HG03045 (cell line): ENCODE results near the gene RPL18A.

Experiments
- ATAC-seq: cut with Tn5 transposase; IDR thresholded peaks from one replicate; pipeline ENCODE4 v1.9.1; 2021; ENCODE audit warnings: mild to moderate bottlenecking, moderate library complexity; ENCODE audit not compliant: unreplicated experiment

Gene RPL18A

GRCh38 chr19:17859533-17860330, at the start of gene RPL18A:
TSS of gene RPL18A (plus strand) at chr19:17859910. CDS start at chr19:17859957, 47 bp downstream.
- peak; percentile 91 for ATAC-seq

- ATAC-seq, result no peak
Observed at GRCh38 chr19:17811103-17811502, 48.6 kb upstream of the RPL18A start.

GRCh38 chr19:17811681-17812080, 48.0 kb upstream of the RPL18A start:
- ATAC-seq, result no peak

- ATAC-seq, result no peak
Observed at GRCh38 chr19:17812099-17812498, 47.6 kb upstream of the RPL18A start.

GRCh38 chr19:17817668-17818363, 41.9 kb upstream of the RPL18A start:
- ATAC-seq, result no peak

- no peak for ATAC-seq
Observed at GRCh38 chr19:17821190-17821589, 38.5 kb upstream of the RPL18A start, which contains the start of gene INSL3. TSS of gene INSL3 (minus strand) at chr19:17821519. CDS start at chr19:17821506, 13 bp downstream.

GRCh38 chr19:17824339-17824738, 35.4 kb upstream of the RPL18A start:
- ATAC-seq, result no peak

GRCh38 chr19:17826508-17827056, 33.1 kb upstream of the RPL18A start:
- no peak for ATAC-seq

GRCh38 chr19:17829855-17830566, 29.7 kb upstream of the RPL18A start:
- no peak for ATAC-seq

GRCh38 chr19:17830567-17831418, 28.9 kb upstream of the RPL18A start:
- no peak for ATAC-seq

GRCh38 chr19:17831419-17831888, 28.3 kb upstream of the RPL18A start:
- no peak for ATAC-seq

GRCh38 chr19:17832443-17833208, 27.1 kb upstream of the RPL18A start:
- ATAC-seq, result no peak

GRCh38 chr19:17834350-17835181, 25.1 kb upstream of the RPL18A start:
- no peak for ATAC-seq

GRCh38 chr19:17835182-17836006, 24.3 kb upstream of the RPL18A start:
- no peak for ATAC-seq

GRCh38 chr19:17836530-17836929, 23.2 kb upstream of the RPL18A start:
- ATAC-seq, result no peak

- no peak for ATAC-seq
Observed at GRCh38 chr19:17837972-17838371, 21.7 kb upstream of the RPL18A start.

GRCh38 chr19:17840019-17840418, 19.7 kb upstream of the RPL18A start:
- ATAC-seq, result no peak

GRCh38 chr19:17841371-17841809, 18.3 kb upstream of the RPL18A start:
- no peak for ATAC-seq
